Measurements from ENCODE around the gene ERG28. TPM values are rescaled to one million over a fixed set of nuclear protein-coding genes. Genes with fewer than 3 reads are reported as not detected.
A peak's percentile ranks its signal among the peaks of the same experiment; 100 is the strongest.

ERG28 gene
- total RNA-seq, 1 experiment from 2014 or later, result 29.1 TPM

GRCh38 chr14:75661499-75661814, 781 bp upstream of the ERG28 start:
- Histone ChIP-seq H4K8ac (replicated peaks; ENCODE audit: insufficient read length, low read depth, low read length) (no peak overlapping the region), H3K9ac (ENCODE audit: extremely low read depth, insufficient read length, low read length) (peak overlapping the region; percentile 57), H2BK5ac (ENCODE audit: insufficient read length, low read length) (no peak overlapping the region), H2BK15ac (ENCODE audit: low read depth, low read length) (no peak overlapping the region), H3K56ac (ENCODE audit: insufficient read length, low read depth, low read length) (no peak overlapping the region), H3K18ac (ENCODE audit: insufficient read length, low read depth, low read length) (no peak overlapping the region), H3K4me1 (ENCODE audit: insufficient read depth, low read length) (no peaks in the 10 kb centered on the region), H3K79me1 (ENCODE audit: insufficient read depth, low read depth, low read length, poor library complexity, severe bottlenecking) (no peaks in the 10 kb centered on the region), H3K23me2 (ENCODE audit: insufficient read length, low read depth, low read length, poor library complexity, severe bottlenecking) (peaks cover 4% of the 10 kb centered on the region), H2AFZ (ENCODE audit: low read length) (no peak overlapping the region), H2AK5ac (ENCODE audit: insufficient read length, low read length) (no peak overlapping the region), H4K5ac (ENCODE audit: insufficient read length, low read depth, low read length) (no peak overlapping the region), H4K20me1 (ENCODE audit: control insufficient read depth, insufficient read depth, insufficient read length) (no peaks in the 10 kb centered on the region), H4K91ac (ENCODE audit: insufficient read length, low read depth, low read length) (no peak overlapping the region), H3K4me2 (ENCODE audit: insufficient read depth, insufficient read length, low read length) (peak overlapping the region; percentile 77), H3K79me2 (ENCODE audit: insufficient read depth, low read length) (peaks cover 4% of the 10 kb centered on the region; the same call in 1 of the 2 replicates), H2BK20ac (ENCODE audit: low read depth, low read length, poor library complexity, severe bottlenecking) (no peak overlapping the region), H3K27ac (ENCODE audit: insufficient read length, low read depth, low read length) (peak overlapping the region; percentile 28), H2BK120ac (ENCODE audit: low read depth, low read length, poor library complexity, severe bottlenecking) (no peak overlapping the region), H3K14ac (ENCODE audit: insufficient read depth, low read length) (0 out of 2 replicates have a peak overlapping the region, but pooled peaks have one; percentile 4), H3K9me3 (ENCODE audit: control insufficient read depth, low read depth, low read length) (no peaks in the 10 kb centered on the region), H3T11ph (ENCODE audit: low read length) (no peak overlapping the region), H3K4ac (ENCODE audit: low read depth, low read length) (no peak overlapping the region), H3K23ac (ENCODE audit: insufficient read length, low read depth, low read length) (no peak overlapping the region), H2BK12ac (ENCODE audit: insufficient read length, low read depth, low read length) (no peak overlapping the region), H3K27me3 (ENCODE audit: insufficient read depth, low read length) (no peaks in the 10 kb centered on the region)
- Mint-ChIP-seq H3K36me3 (ENCODE audit: insufficient read depth in 1 of 3, low read depth in 3 of 3) (peaks cover 8 to 18% (median 18%) of the 10 kb centered on the region in 3 experiments; a peak in 5 of 7 replicates), H3K27ac (peak overlapping the region; percentile 80 to 98 (median 97)), H3K9me3 (no peaks in the 10 kb centered on the region), H3K4me1 (peaks cover 5 to 17% of the 10 kb centered on the region in 2 experiments), H3K4me3 (peak overlapping the region; percentile 93), H3K27me3 (ENCODE audit: low read depth) (no peaks in the 10 kb centered on the region; the same call in 1 of the 2 replicates)
- WGBS (ENCODE audit: extremely low coverage, insufficient read length, low lambda C conversion rate), result no CpG with 5 or more reads among the region's 18 CpGs
- DNase-seq, result no peak
- no peak for TF ChIP-seq CTCF (conservative IDR thresholded peaks at IDR 0.05)
